Measurements from ENCODE around the gene TNFRSF18.

GRCh38 chr1:1153874-1154273, 52.5 kb downstream of the TNFRSF18 start:
- TF ChIP-seq POLR2A (IDR thresholded peaks at IDR 0.05): no peak
- TF ChIP-seq CTCF (IDR thresholded peaks at IDR 0.05): no peak

Measured in testis (tissue), 2 donors.